HEK293 (cell line): ENCODE measurements around the gene CISD2.
A peak's percentile ranks its signal among the peaks of the same experiment; 100 is the strongest.

Source experiments
- HOXA7 ChIP-seq: sonication (generic); formaldehyde crosslinking; IDR thresholded peaks from 2 replicates; pipeline ENCODE4 v1.8.1; 2022; ENCODE audit warnings: missing genetic modification reagents, borderline replicate concordance
- PRDM1 ChIP-seq: fragments of 450-650 bp; formaldehyde crosslinking; IDR thresholded peaks from 2 replicates; pipeline ENCODE4; 2016; ENCODE audit warnings: missing biosample characterization, missing genetic modification characterization
- REPIN1 ChIP-seq: fragments of 450-650 bp; formaldehyde crosslinking; IDR thresholded peaks from 2 replicates; pipeline ENCODE4 v1.5.1; 2017; ENCODE audit warnings: missing biosample characterization, missing genetic modification characterization, low read depth
- WT1 ChIP-seq: fragments of 450-650 bp; formaldehyde crosslinking; IDR thresholded peaks from 2 replicates; pipeline ENCODE4 v1.5.1; 2016; ENCODE audit warnings: missing biosample characterization, missing genetic modification characterization
- ZBTB21 ChIP-seq: fragments of 450-650 bp; formaldehyde crosslinking; IDR thresholded peaks from 2 replicates; pipeline ENCODE4 v1.5.1; 2017; ENCODE audit warnings: missing biosample characterization, missing genetic modification characterization
- ZFP41 ChIP-seq: fragments of 450-650 bp; formaldehyde crosslinking; IDR thresholded peaks from 2 replicates; pipeline ENCODE4 v1.5.1; 2016; ENCODE audit warnings: missing biosample characterization, missing genetic modification characterization, borderline replicate concordance
- ZNF239 ChIP-seq: fragments of 450-650 bp; formaldehyde crosslinking; IDR thresholded peaks from 2 replicates; pipeline ENCODE4 v1.5.1; 2016; ENCODE audit warnings: missing biosample characterization, missing genetic modification characterization
- ZNF274 ChIP-seq, 2 experiments: fragments of 200-500 bp in 1 of 2; fragments of 450-650 bp in 1 of 2; sonication (Bioruptor generic) in 1 of 2; formaldehyde crosslinking in 1 of 2; IDR thresholded peaks; 2 replicates each; pipeline versions ENCODE4 v1.5.1 to v1.6.1; 2014 to 2016; ENCODE audit warnings: borderline replicate concordance in 1 of 2, inconsistent platforms in 1 of 2, low read length in 1 of 2, missing biosample characterization in 1 of 2, missing genetic modification characterization in 1 of 2
- ZNF423 ChIP-seq: fragments of 450-650 bp; formaldehyde crosslinking; IDR thresholded peaks from 2 replicates; pipeline ENCODE4 v1.5.1; 2016; ENCODE audit warnings: missing biosample characterization, missing genetic modification characterization
- ZNF701 ChIP-seq: fragments of 450-650 bp; formaldehyde crosslinking; IDR thresholded peaks from 2 replicates; pipeline ENCODE4 v1.5.1; 2016; ENCODE audit warnings: missing biosample characterization, missing genetic modification characterization
- ZNF776 ChIP-seq: fragments of 450-650 bp; formaldehyde crosslinking; IDR thresholded peaks from 2 replicates; pipeline ENCODE4 v1.5.0; 2017; ENCODE audit warnings: missing biosample characterization, missing genetic modification characterization, borderline replicate concordance
- ZNF785 ChIP-seq: fragments of 450-650 bp; formaldehyde crosslinking; IDR thresholded peaks from 2 replicates; pipeline ENCODE4 v1.5.1; 2016; ENCODE audit warnings: missing biosample characterization, missing genetic modification characterization
- ZSCAN16 ChIP-seq: fragments of 450-650 bp; formaldehyde crosslinking; IDR thresholded peaks from 2 replicates; pipeline ENCODE4 v1.5.1; 2016; ENCODE audit warnings: missing biosample characterization, missing genetic modification characterization
- ZSCAN30 ChIP-seq: fragments of 450-650 bp; IDR thresholded peaks from 2 replicates; pipeline ENCODE4 v1.5.1; 2018; ENCODE audit warnings: missing biosample characterization, mild to moderate bottlenecking, missing genetic modification characterization, moderate library complexity
- TF ChIP-seq, protein P1 (sequence below): fragments of 450-650 bp; formaldehyde crosslinking; IDR thresholded peaks from 2 replicates; pipeline ENCODE4 v1.5.1; 2016; ENCODE audit warnings: missing biosample characterization, missing genetic modification characterization
- TF ChIP-seq, protein P2 (sequence below): fragments of 450-650 bp; formaldehyde crosslinking; IDR thresholded peaks from 2 replicates; pipeline ENCODE4 v1.5.1; 2016; ENCODE audit warnings: missing biosample characterization, missing genetic modification characterization
- TF ChIP-seq, protein P3 (sequence below): fragments of 450-650 bp; formaldehyde crosslinking; IDR thresholded peaks from 2 replicates; pipeline ENCODE4 v1.5.1; 2016; ENCODE audit warnings: missing biosample characterization, missing genetic modification characterization
- TF ChIP-seq, protein P4 (sequence below): fragments of 450-650 bp; formaldehyde crosslinking; IDR thresholded peaks from 2 replicates; pipeline ENCODE4 v1.5.1; 2016; ENCODE audit warnings: missing biosample characterization, missing genetic modification characterization
- TF ChIP-seq, protein P5 (sequence below): fragments of 450-650 bp; formaldehyde crosslinking; IDR thresholded peaks from 2 replicates; pipeline ENCODE4 v1.5.1; 2017; ENCODE audit warnings: missing biosample characterization, missing genetic modification characterization
- TF ChIP-seq, protein P6 (sequence below): fragments of 450-650 bp; formaldehyde crosslinking; optimal IDR thresholded peaks from 2 replicates; pipeline ENCODE3; 2016; ENCODE audit warnings: missing biosample characterization, mild to moderate bottlenecking, missing genetic modification characterization
- TF ChIP-seq, protein P7 (sequence below): fragments of 450-650 bp; formaldehyde crosslinking; IDR thresholded peaks from 2 replicates; pipeline ENCODE4 v1.5.1; 2016; ENCODE audit warnings: missing biosample characterization, missing genetic modification characterization
- TF ChIP-seq, protein P8 (sequence below): fragments of 450-650 bp; formaldehyde crosslinking; IDR thresholded peaks from 2 replicates; pipeline ENCODE4 v1.5.1; 2016; ENCODE audit warnings: missing biosample characterization, missing genetic modification characterization, low read depth

CISD2 gene

DNA sequence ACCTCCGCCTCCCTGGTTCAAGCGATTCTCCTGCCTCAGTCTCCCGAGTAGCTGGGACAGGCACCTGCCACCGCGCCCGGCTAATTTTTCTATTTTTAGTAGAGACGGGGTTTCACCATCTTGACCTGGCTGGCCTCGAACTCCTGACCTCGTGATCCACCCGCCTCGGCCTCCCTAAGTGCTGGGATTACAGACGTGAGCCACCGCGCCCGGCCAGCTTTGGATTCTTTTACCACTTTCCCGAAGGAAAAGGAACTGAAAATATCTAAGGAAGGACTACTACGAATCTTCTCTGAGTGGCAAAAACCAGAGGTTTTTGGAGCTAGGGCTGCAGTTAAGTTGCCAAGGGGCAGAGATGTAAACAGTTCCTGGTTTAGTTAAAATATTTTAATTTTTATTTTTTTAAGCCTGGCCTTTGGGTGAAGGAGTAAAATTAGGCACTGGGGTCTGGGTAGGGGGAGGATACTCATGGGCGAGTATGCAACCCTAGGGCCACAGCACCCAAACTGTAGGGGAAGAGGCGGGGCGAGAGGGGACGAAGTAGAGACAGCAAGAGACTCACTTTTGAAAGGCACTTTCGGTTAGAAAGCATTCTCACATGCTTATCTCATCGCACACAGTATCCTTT, 525 bp upstream of the CISD2 start (continued):
- TF ChIP-seq, protein P1, sequence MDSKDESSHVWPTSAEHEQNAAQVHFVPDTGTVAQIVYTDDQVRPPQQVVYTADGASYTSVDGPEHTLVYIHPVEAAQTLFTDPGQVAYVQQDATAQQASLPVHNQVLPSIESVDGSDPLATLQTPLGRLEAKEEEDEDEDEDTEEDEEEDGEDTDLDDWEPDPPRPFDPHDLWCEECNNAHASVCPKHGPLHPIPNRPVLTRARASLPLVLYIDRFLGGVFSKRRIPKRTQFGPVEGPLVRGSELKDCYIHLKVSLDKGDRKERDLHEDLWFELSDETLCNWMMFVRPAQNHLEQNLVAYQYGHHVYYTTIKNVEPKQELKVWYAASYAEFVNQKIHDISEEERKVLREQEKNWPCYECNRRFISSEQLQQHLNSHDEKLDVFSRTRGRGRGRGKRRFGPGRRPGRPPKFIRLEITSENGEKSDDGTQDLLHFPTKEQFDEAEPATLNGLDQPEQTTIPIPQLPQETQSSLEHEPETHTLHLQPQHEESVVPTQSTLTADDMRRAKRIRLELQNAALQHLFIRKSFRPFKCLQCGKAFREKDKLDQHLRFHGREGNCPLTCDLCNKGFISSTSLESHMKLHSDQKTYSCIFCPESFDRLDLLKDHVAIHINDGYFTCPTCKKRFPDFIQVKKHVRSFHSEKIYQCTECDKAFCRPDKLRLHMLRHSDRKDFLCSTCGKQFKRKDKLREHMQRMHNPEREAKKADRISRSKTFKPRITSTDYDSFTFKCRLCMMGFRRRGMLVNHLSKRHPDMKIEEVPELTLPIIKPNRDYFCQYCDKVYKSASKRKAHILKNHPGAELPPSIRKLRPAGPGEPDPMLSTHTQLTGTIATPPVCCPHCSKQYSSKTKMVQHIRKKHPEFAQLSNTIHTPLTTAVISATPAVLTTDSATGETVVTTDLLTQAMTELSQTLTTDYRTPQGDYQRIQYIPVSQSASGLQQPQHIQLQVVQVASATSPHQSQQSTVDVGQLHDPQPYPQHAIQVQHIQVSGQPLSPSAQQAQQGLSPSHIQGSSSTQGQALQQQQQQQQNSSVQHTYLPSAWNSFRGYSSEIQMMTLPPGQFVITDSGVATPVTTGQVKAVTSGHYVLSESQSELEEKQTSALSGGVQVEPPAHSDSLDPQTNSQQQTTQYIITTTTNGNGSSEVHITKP (tag by site-specific recombination) = peak; percentile 71
- TF ChIP-seq WT1 (tag by site-specific recombination) (no peak), ZNF701 (tag by site-specific recombination) (no peak), ZNF274 (IDR thresholded peaks at IDR 0.05; ENCODE audit: low read length) (no peak), ZNF274 (tag by site-specific recombination; IDR thresholded peaks at IDR 0.05; ENCODE audit: borderline replicate concordance) (no peak), ZNF239 (tag by site-specific recombination) (no peak), HOXA7 (CRISPR knock-in tag) (no peak), ZNF785 (tag by site-specific recombination) (no peak), REPIN1 (tag by site-specific recombination) (no peak), ZFP41 (tag by site-specific recombination) (no peak), PRDM1 (tag by site-specific recombination) (peak; percentile 99), ZNF423 (tag by site-specific recombination) (peak; percentile 22; the same call in 1 of the 2 replicates), ZBTB21 (0 out of 2 replicates have a peak, but pooled peaks have one; percentile 56), ZSCAN30 (tag by site-specific recombination) (peak; percentile 14; the same call in 1 of the 2 replicates), ZNF776 (tag by site-specific recombination) (no peak), ZSCAN16 (no peak)
- TF ChIP-seq, protein P2, sequence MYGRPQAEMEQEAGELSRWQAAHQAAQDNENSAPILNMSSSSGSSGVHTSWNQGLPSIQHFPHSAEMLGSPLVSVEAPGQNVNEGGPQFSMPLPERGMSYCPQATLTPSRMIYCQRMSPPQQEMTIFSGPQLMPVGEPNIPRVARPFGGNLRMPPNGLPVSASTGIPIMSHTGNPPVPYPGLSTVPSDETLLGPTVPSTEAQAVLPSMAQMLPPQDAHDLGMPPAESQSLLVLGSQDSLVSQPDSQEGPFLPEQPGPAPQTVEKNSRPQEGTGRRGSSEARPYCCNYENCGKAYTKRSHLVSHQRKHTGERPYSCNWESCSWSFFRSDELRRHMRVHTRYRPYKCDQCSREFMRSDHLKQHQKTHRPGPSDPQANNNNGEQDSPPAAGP (tag by site-specific recombination) = no peak
- TF ChIP-seq, protein P3, sequence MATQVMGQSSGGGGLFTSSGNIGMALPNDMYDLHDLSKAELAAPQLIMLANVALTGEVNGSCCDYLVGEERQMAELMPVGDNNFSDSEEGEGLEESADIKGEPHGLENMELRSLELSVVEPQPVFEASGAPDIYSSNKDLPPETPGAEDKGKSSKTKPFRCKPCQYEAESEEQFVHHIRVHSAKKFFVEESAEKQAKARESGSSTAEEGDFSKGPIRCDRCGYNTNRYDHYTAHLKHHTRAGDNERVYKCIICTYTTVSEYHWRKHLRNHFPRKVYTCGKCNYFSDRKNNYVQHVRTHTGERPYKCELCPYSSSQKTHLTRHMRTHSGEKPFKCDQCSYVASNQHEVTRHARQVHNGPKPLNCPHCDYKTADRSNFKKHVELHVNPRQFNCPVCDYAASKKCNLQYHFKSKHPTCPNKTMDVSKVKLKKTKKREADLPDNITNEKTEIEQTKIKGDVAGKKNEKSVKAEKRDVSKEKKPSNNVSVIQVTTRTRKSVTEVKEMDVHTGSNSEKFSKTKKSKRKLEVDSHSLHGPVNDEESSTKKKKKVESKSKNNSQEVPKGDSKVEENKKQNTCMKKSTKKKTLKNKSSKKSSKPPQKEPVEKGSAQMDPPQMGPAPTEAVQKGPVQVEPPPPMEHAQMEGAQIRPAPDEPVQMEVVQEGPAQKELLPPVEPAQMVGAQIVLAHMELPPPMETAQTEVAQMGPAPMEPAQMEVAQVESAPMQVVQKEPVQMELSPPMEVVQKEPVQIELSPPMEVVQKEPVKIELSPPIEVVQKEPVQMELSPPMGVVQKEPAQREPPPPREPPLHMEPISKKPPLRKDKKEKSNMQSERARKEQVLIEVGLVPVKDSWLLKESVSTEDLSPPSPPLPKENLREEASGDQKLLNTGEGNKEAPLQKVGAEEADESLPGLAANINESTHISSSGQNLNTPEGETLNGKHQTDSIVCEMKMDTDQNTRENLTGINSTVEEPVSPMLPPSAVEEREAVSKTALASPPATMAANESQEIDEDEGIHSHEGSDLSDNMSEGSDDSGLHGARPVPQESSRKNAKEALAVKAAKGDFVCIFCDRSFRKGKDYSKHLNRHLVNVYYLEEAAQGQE (tag by site-specific recombination) = no peak
- TF ChIP-seq, protein P4, sequence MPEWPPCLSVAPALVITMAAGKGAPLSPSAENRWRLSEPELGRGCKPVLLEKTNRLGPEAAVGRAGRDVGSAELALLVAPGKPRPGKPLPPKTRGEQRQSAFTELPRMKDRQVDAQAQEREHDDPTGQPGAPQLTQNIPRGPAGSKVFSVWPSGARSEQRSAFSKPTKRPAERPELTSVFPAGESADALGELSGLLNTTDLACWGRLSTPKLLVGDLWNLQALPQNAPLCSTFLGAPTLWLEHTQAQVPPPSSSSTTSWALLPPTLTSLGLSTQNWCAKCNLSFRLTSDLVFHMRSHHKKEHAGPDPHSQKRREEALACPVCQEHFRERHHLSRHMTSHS = no peak
- TF ChIP-seq, protein P5, sequence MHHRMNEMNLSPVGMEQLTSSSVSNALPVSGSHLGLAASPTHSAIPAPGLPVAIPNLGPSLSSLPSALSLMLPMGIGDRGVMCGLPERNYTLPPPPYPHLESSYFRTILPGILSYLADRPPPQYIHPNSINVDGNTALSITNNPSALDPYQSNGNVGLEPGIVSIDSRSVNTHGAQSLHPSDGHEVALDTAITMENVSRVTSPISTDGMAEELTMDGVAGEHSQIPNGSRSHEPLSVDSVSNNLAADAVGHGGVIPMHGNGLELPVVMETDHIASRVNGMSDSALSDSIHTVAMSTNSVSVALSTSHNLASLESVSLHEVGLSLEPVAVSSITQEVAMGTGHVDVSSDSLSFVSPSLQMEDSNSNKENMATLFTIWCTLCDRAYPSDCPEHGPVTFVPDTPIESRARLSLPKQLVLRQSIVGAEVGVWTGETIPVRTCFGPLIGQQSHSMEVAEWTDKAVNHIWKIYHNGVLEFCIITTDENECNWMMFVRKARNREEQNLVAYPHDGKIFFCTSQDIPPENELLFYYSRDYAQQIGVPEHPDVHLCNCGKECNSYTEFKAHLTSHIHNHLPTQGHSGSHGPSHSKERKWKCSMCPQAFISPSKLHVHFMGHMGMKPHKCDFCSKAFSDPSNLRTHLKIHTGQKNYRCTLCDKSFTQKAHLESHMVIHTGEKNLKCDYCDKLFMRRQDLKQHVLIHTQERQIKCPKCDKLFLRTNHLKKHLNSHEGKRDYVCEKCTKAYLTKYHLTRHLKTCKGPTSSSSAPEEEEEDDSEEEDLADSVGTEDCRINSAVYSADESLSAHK (tag by site-specific recombination) = no peak
- TF ChIP-seq, protein P6, sequence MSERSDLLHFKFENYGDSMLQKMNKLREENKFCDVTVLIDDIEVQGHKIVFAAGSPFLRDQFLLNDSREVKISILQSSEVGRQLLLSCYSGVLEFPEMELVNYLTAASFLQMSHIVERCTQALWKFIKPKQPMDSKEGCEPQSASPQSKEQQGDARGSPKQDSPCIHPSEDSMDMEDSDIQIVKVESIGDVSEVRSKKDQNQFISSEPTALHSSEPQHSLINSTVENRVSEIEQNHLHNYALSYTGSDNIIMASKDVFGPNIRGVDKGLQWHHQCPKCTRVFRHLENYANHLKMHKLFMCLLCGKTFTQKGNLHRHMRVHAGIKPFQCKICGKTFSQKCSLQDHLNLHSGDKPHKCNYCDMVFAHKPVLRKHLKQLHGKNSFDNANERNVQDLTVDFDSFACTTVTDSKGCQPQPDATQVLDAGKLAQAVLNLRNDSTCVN (tag by site-specific recombination) = no peak
- TF ChIP-seq, protein P7, sequence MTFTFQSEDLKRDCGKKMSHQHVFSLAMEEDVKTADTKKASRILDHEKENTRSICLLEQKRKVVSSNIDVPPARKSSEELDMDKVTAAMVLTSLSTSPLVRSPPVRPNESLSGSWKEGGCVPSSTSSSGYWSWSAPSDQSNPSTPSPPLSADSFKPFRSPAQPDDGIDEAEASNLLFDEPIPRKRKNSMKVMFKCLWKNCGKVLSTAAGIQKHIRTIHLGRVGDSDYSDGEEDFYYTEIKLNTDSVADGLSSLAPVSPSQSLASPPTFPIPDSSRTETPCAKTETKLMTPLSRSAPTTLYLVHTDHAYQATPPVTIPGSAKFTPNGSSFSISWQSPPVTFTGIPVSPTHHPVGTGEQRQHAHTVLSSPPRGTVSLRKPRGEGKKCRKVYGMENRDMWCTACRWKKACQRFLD (tag by site-specific recombination) = no peak
- TF ChIP-seq, protein P8, sequence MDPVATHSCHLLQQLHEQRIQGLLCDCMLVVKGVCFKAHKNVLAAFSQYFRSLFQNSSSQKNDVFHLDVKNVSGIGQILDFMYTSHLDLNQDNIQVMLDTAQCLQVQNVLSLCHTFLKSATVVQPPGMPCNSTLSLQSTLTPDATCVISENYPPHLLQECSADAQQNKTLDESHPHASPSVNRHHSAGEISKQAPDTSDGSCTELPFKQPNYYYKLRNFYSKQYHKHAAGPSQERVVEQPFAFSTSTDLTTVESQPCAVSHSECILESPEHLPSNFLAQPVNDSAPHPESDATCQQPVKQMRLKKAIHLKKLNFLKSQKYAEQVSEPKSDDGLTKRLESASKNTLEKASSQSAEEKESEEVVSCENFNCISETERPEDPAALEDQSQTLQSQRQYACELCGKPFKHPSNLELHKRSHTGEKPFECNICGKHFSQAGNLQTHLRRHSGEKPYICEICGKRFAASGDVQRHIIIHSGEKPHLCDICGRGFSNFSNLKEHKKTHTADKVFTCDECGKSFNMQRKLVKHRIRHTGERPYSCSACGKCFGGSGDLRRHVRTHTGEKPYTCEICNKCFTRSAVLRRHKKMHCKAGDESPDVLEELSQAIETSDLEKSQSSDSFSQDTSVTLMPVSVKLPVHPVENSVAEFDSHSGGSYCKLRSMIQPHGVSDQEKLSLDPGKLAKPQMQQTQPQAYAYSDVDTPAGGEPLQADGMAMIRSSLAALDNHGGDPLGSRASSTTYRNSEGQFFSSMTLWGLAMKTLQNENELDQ (tag by site-specific recombination) = no peak
